Uterus (tissue), 2 donors: ENCODE measurements around the gene FYN.

Experiments used
- POLR2A ChIP-seq, 2 donors: fragments of 450-650 bp; IDR thresholded peaks; one replicate each; pipeline ENCODE4 v1.6.1; 2016; ENCODE audit warnings: antibody characterized with exemption in 2 of 2, mild to moderate bottlenecking in 1 of 2, moderate library complexity in 1 of 2
- TF ChIP-seq, protein P1 (sequence below), 4 experiments: fragments of 200-600 bp in 2 of 4; fragments of 450-650 bp in 2 of 4; sonication (generic) in 2 of 4; IDR thresholded peaks; one replicate each; pipeline ENCODE4 v1.5.1; 2016 to 2019; ENCODE audit warnings: antibody characterized with exemption in 4 of 4, mild to moderate bottlenecking in 2 of 4, moderate library complexity in 1 of 4

DNA sequence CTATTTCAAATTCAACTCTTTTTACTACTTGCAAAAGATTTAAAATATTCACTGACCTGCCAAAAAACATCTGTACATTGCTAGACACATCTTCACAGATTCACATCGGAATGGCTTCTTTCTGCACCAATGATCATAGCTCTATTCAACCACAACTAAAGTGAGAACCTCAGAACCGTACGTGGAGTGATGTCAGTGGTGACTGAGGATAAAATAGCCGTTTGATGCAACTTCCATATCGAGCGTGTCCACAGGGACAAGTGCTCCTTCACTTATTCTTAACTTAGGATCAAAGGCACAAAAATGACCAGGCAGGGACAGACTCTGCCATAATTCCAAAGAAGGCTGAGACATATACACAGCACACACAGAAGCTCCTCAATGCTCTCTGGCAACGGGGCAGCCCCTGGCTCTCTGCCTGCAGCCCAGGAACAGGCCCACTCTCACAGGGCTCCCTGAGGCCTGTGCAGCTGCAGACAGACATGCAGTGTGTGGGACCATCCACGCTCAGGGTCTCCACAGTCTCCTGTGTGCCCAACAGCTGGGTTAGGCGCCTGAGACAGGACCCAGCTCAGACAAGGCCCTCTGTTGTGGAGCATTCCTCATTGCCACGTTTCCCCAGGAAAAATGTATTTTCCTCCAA lies 22.8 kb downstream of the FYN start:
- TF ChIP-seq, protein P1, sequence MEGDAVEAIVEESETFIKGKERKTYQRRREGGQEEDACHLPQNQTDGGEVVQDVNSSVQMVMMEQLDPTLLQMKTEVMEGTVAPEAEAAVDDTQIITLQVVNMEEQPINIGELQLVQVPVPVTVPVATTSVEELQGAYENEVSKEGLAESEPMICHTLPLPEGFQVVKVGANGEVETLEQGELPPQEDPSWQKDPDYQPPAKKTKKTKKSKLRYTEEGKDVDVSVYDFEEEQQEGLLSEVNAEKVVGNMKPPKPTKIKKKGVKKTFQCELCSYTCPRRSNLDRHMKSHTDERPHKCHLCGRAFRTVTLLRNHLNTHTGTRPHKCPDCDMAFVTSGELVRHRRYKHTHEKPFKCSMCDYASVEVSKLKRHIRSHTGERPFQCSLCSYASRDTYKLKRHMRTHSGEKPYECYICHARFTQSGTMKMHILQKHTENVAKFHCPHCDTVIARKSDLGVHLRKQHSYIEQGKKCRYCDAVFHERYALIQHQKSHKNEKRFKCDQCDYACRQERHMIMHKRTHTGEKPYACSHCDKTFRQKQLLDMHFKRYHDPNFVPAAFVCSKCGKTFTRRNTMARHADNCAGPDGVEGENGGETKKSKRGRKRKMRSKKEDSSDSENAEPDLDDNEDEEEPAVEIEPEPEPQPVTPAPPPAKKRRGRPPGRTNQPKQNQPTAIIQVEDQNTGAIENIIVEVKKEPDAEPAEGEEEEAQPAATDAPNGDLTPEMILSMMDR (IDR thresholded peaks at IDR 0.05): no peak
- TF ChIP-seq POLR2A (IDR thresholded peaks at IDR 0.05): no peak
